ENCODE data around the gene ALS2CL.
A peak's percentile ranks its signal among the peaks of the same experiment; 100 is the strongest.

Gene ALS2CL

GRCh38 chr3:46642971-46643370 is 50.5 kb downstream of the ALS2CL start:
- DNase-seq (ENCODE audit: low read depth in 4 of 4, low spot score in 1 of 4), result no peak

GRCh38 chr3:46640927-46641326 is 52.6 kb downstream of the ALS2CL start:
- DNase-seq (ENCODE audit: low read depth in 4 of 4, low spot score in 1 of 4), result no peak

GRCh38 chr3:46639221-46639620 is 54.3 kb downstream of the ALS2CL start:
- DNase-seq (ENCODE audit: low read depth in 4 of 4, low spot score in 1 of 4), result no peak

GRCh38 chr3:46634856-46635255 is 58.6 kb downstream of the ALS2CL start:
- no peak for DNase-seq (ENCODE audit: low read depth in 4 of 4, low spot score in 1 of 4)

GRCh38 chr3:46632792-46633191 is 60.7 kb downstream of the ALS2CL start:
- DNase-seq (ENCODE audit: low read depth in 4 of 4, low spot score in 1 of 4), result no peak

GRCh38 chr3:46629551-46630517 is 63.6 kb downstream of the ALS2CL start:
- DNase-seq (ENCODE audit: low read depth in 4 of 4, low spot score in 1 of 4), result peak; percentile 43 to 67 (median 53)

- no peak for DNase-seq (ENCODE audit: low read depth in 4 of 4, low spot score in 1 of 4)
Observed at GRCh38 chr3:46628901-46629369, 64.5 kb downstream of the ALS2CL start.

- no peak for DNase-seq (ENCODE audit: low read depth in 4 of 4, low spot score in 1 of 4)
Observed at GRCh38 chr3:46627078-46627477, 66.4 kb downstream of the ALS2CL start.

- DNase-seq (ENCODE audit: low read depth in 4 of 4, low spot score in 1 of 4), result no peak
Observed at GRCh38 chr3:46626039-46626438, 67.4 kb downstream of the ALS2CL start.

GRCh38 chr3:46624975-46625490 is 68.4 kb downstream of the ALS2CL start:
- no peak for DNase-seq (ENCODE audit: low read depth in 4 of 4, low spot score in 1 of 4)

GRCh38 chr3:46624533-46624932 is 68.9 kb downstream of the ALS2CL start:
- DNase-seq (ENCODE audit: low read depth in 4 of 4, low spot score in 1 of 4), result no peak

- no peak for DNase-seq (ENCODE audit: low read depth in 4 of 4, low spot score in 1 of 4)
Observed at GRCh38 chr3:46619845-46620778, 73.4 kb downstream of the ALS2CL start.
